GM18502 (cell line): ENCODE data around the gene GUCY1A2.

Experiments used
- ATAC-seq: cut with Tn5 transposase; IDR thresholded peaks from one replicate; pipeline ENCODE4 v1.9.1; 2021; ENCODE audit warnings: mild to moderate bottlenecking; ENCODE audit not compliant: unreplicated experiment, poor library complexity

Gene GUCY1A2

GRCh38 chr11:106679581-106679980, 338.7 kb downstream of the GUCY1A2 start:
- no peak for ATAC-seq

- ATAC-seq: no peak
Observed at GRCh38 chr11:106679181-106679580, 339.1 kb downstream of the GUCY1A2 start.

- no peak for ATAC-seq
Observed at GRCh38 chr11:106670069-106670468, 348.2 kb downstream of the GUCY1A2 start.

- no peak for ATAC-seq
Observed at GRCh38 chr11:106668147-106668546, 350.1 kb downstream of the GUCY1A2 start.

- ATAC-seq: no peak
Observed at GRCh38 chr11:106656646-106657045, 361.6 kb downstream of the GUCY1A2 start.

- no peak for ATAC-seq
Observed at GRCh38 chr11:106644824-106645223, 373.5 kb downstream of the GUCY1A2 start.

GRCh38 chr11:106642331-106642730, 375.9 kb downstream of the GUCY1A2 start:
- no peak for ATAC-seq

- ATAC-seq: no peak
Observed at GRCh38 chr11:106632283-106632682, 386.0 kb downstream of the GUCY1A2 start.

GRCh38 chr11:106627694-106628093, 390.6 kb downstream of the GUCY1A2 start:
- no peak for ATAC-seq

GRCh38 chr11:106625566-106625965, 392.7 kb downstream of the GUCY1A2 start:
- no peak for ATAC-seq

- ATAC-seq: no peak
Observed at GRCh38 chr11:106624377-106624776, 393.9 kb downstream of the GUCY1A2 start.
